Kidney epithelial cell (primary cell): ENCODE measurements around the gene ESAM. TPM values are rescaled to one million over a fixed set of nuclear protein-coding genes. Genes with fewer than 3 reads are reported as not detected.
A peak's percentile ranks its signal among the peaks of the same experiment; 100 is the strongest.

Experiments
- DNase-seq: peaks from one replicate; pipeline ENCODE4 v3.0.0-alpha.2; 2010; ENCODE audit warnings: low read depth
- H3K27me3 ChIP-seq: 2 replicates; pipeline ENCODE4 v1.6.0; 2011; ENCODE audit warnings: low read length; ENCODE audit not compliant: control insufficient read depth, insufficient read depth
- H3K36me3 ChIP-seq: 2 replicates; pipeline ENCODE4 v1.5.1; 2011; ENCODE audit warnings: low read length; ENCODE audit not compliant: control insufficient read depth, insufficient read depth
- H3K4me3 ChIP-seq: 2 replicates; pipeline ENCODE4 v1.5.1; 2011; ENCODE audit warnings: low read depth, mild to moderate bottlenecking, control low read depth, low read length
- CTCF ChIP-seq: IDR thresholded peaks from 2 replicates; pipeline ENCODE4 v1.5.1; 2011; ENCODE audit warnings: mild to moderate bottlenecking, moderate library complexity, low read length, control low read depth, inconsistent platforms; ENCODE audit not compliant: insufficient read depth, poor library complexity, severe bottlenecking
- total RNA-seq: library from RNA; depleted of rRNA; stranded (reverse); fragments of >200 nt; gene quantifications from 2 replicates; pipeline ENCODE4 v1.2.3, GENCODE V29; 2015

ESAM gene
- total RNA-seq = 10.3 and 10.4 TPM in 2 replicates

- no peak for DNase-seq
- TF ChIP-seq CTCF = no peak
- peaks cover 34% of the 10 kb centered on the region for H3K27me3 ChIP-seq
- peak within 1 kb of the TSS; percentile 38 for H3K4me3 ChIP-seq
- no peaks in the 10 kb centered on the region for H3K36me3 ChIP-seq
Observed at GRCh38 chr11:124762105-124762623, at the start of gene ESAM. Gene ESAM (minus strand): TSS chr11:124762290. CDS start chr11:124762154, 136 bp downstream.

DNA sequence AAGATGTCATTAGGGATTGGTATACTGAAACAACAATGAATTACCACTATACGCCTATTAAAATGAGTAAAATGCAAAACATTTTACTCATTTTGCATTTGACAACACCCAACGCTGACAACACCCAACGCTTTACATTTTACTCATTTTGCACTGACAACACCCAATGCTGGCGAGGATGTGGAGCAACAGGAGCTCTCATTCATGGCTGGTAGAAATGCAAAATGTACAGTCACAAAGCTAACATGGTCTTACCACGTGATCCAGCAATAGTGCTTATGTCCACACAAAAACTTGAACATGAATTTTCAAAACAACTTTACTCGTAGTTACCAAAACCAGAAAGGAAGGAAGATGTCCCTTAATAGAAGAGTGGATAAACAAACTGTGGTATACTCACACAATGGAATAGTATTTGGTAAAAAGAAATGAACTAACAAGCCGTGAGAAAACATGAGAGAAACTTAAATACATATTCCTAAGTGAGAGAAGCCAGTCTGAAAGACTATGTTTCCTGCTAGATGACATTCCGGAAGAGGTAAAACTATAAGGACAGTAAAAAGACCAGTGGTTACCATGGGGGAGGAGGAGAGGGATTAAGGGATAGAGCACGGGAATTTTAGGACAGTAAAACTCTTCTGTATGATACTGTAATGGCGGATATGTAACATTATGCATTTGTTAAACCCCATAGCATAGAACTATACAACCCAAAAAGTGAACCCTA, 49.5 kb upstream of the ESAM start:
- Histone ChIP-seq H3K4me3 (no peak overlapping the region), H3K36me3 (no peaks in the 10 kb centered on the region), H3K27me3 (peaks cover 4% of the 10 kb centered on the region)
- no peak for DNase-seq
- no peak for TF ChIP-seq CTCF

- DNase-seq = no peak
- H3K36me3 ChIP-seq = no peaks in the 10 kb centered on the region
- TF ChIP-seq CTCF = no peak
- H3K27me3 ChIP-seq = peaks cover 4% of the 10 kb centered on the region
- no peak overlapping the region for H3K4me3 ChIP-seq
Observed at GRCh38 chr11:124807660-124808270, 45.7 kb upstream of the ESAM start.

DNA sequence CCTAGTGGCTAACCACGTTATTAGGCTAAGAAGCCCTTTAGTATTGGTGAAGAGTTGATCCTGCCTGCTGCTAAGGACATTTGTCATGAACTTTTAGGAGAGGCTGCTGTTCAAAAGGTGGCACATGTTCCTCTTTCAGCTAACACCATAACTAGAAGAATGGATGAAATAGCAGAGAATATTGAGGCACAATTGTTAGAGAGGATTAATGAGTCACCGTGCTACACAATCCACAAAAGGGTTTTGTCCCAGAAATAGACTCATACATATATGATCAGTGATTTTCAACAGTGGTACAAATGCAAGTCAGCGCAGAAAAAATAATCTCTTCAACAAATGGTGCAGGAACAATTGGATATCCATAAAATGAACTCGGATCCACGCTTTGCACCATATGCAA, 45.1 kb upstream of the ESAM start:
- no peak for DNase-seq
- TF ChIP-seq CTCF = no peak

GRCh38 chr11:124804884-124805283, 42.8 kb upstream of the ESAM start:
- Histone ChIP-seq H3K36me3 (no peaks in the 10 kb centered on the region), H3K4me3 (no peak overlapping the region), H3K27me3 (peaks cover 4% of the 10 kb centered on the region)
- no peak for DNase-seq
- TF ChIP-seq CTCF = no peak

More for the DNA sequence above, 45.1 kb upstream of the ESAM start:
- Histone ChIP-seq H3K4me3 (no peak overlapping the region), H3K36me3 (no peaks in the 10 kb centered on the region), H3K27me3 (peaks cover 4% of the 10 kb centered on the region)
